Thyroid gland (tissue), 4 donors: Measurements from ENCODE around the gene COL4A1. TPM values are rescaled to one million over a fixed set of nuclear protein-coding genes. Genes with fewer than 3 reads are reported as not detected.

Experiments used
- DNase-seq, 2 donors: peaks; one replicate each; pipeline ENCODE4 v3.0.0-alpha.2; 2019
- H3K27ac ChIP-seq, 3 donors: fragments of 200-600 bp; sonication (generic); 1 replicate in 2 of 3; 2 replicates in 1 of 3; pipeline ENCODE4 v1.5.1; 2016 to 2019; ENCODE audit warnings: mild to moderate bottlenecking in 1 of 3, moderate library complexity in 1 of 3
- H3K27me3 ChIP-seq: fragments of 200-600 bp; sonication (generic); one replicate; pipeline ENCODE4 v1.5.1; 2019
- H3K36me3 ChIP-seq, 2 donors: fragments of 200-600 bp; sonication (generic); one replicate each; pipeline ENCODE4 v1.5.1; 2016 to 2019
- H3K4me1 ChIP-seq, 2 donors: fragments of 200-600 bp; sonication (generic); one replicate each; pipeline ENCODE4 v1.5.1; 2017 to 2019
- H3K4me3 ChIP-seq, 3 donors: fragments of 200-600 bp; sonication (generic); replicated peaks in 1 of 3; 1 replicate in 2 of 3; 2 replicates in 1 of 3; pipeline ENCODE4 v1.5.1; 2016; ENCODE audit warnings: mild to moderate bottlenecking in 1 of 3
- H3K9me3 ChIP-seq: fragments of 200-600 bp; sonication (generic); one replicate; pipeline ENCODE4 v1.5.1; 2017
- CTCF ChIP-seq, 6 experiments: fragments of 200-600 bp in 3 of 6; fragments of 450-650 bp in 3 of 6; sonication (generic) in 3 of 6; IDR thresholded peaks; one replicate each; pipeline ENCODE4 v1.5.1; 2016 to 2019; ENCODE audit warnings: antibody characterized with exemption in 6 of 6, mild to moderate bottlenecking in 2 of 6, inconsistent platforms in 1 of 6, moderate library complexity in 1 of 6
- POLR2A ChIP-seq, 2 donors: fragments of 450-650 bp; IDR thresholded peaks; one replicate each; pipeline ENCODE4 v1.6.1; 2017; ENCODE audit warnings: antibody characterized with exemption in 2 of 2, mild to moderate bottlenecking in 2 of 2, moderate library complexity in 1 of 2
- WGBS, 2 donors: methylation state at CpG; one replicate each; pipeline ENCODE4 v1.1.5; 2017; 5-methylcytosine and 5-hydroxymethylcytosine counted together
- intact Hi-C: fragments of 100-400 bp; cut with DNase I; formaldehyde crosslinking; loops from one replicate; pipeline ENCODE4 v1.15.1; 2023
- total RNA-seq, 4 donors: library from RNA; depleted of rRNA; stranded (reverse); fragments of >200 nt; gene quantifications; one replicate each; pipeline ENCODE4 v1.2.3, GENCODE V29; 2016

The COL4A1 gene
- total RNA-seq, 4 donors from 2014 or later, result 71.3 to 161 (median 112) TPM

GRCh38 chr13:110107568-110108347, 199.2 kb downstream of the COL4A1 start:
- no peaks in the 10 kb centered on the region for H3K9me3 ChIP-seq
- no peak overlapping the region for H3K27ac ChIP-seq
- intact Hi-C loops, result loop anchor here (5.0 kb wide), 1 partner anchor 325 kb away; no protein-coding TSS in a partner anchor
- no peak for DNase-seq
- WGBS, 2 donors, result 88 to 96% methylated on average over 19 to 21 of the region's 22 CpGs
- H3K27me3 ChIP-seq, result no peaks in the 10 kb centered on the region
- peaks cover 15 to 22% of the 10 kb centered on the region in 2 donors for H3K4me1 ChIP-seq
- H3K4me3 ChIP-seq, result no peak overlapping the region
- TF ChIP-seq CTCF (IDR thresholded peaks at IDR 0.05), result no peak
- no peak for TF ChIP-seq POLR2A (IDR thresholded peaks at IDR 0.05)
- H3K36me3 ChIP-seq, result no peaks in the 10 kb centered on the region

GRCh38 chr13:110106726-110107125, 200.2 kb downstream of the COL4A1 start:
- Histone ChIP-seq H3K9me3 (no peaks in the 10 kb centered on the region), H3K27me3 (no peaks in the 10 kb centered on the region), H3K27ac (peak overlapping the region; percentile 26 to 41 (median 38)), H3K4me1 (peaks cover 15 to 22% of the 10 kb centered on the region in 2 donors), H3K4me3 (no peak overlapping the region), H3K36me3 (no peaks in the 10 kb centered on the region)
- TF ChIP-seq POLR2A (IDR thresholded peaks at IDR 0.05), result no peak
- TF ChIP-seq CTCF (IDR thresholded peaks at IDR 0.05), result no peak
- peak; percentile 91 to 94 for DNase-seq
- WGBS, 2 donors, result 36 to 40% methylated on average over 7 of the region's 7 CpGs
- intact Hi-C loops, result loop anchor here (5.0 kb wide), 1 partner anchor 324 kb away; no protein-coding TSS in a partner anchor

GRCh38 chr13:110105136-110105535, 201.8 kb downstream of the COL4A1 start:
- Histone ChIP-seq H3K27ac (no peak overlapping the region), H3K9me3 (no peaks in the 10 kb centered on the region), H3K4me1 (peaks cover 15 to 22% of the 10 kb centered on the region in 2 donors), H3K36me3 (no peaks in the 10 kb centered on the region), H3K4me3 (no peak overlapping the region), H3K27me3 (no peaks in the 10 kb centered on the region)
- TF ChIP-seq POLR2A (IDR thresholded peaks at IDR 0.05) (no peak), CTCF (IDR thresholded peaks at IDR 0.05) (no peak)
- intact Hi-C loops, result loop anchor here (5.0 kb wide), 1 partner anchor 323 kb away; no protein-coding TSS in a partner anchor
- WGBS, 2 donors, result 44 to 50% methylated on average over 6 of the region's 6 CpGs
- DNase-seq, result peak; percentile 49 to 66

- no peaks in the 10 kb centered on the region for H3K36me3 ChIP-seq
- no peaks in the 10 kb centered on the region for H3K27me3 ChIP-seq
- DNase-seq, result no peak
- no peak overlapping the region for H3K27ac ChIP-seq
- H3K4me3 ChIP-seq, result no peak overlapping the region
- TF ChIP-seq CTCF (IDR thresholded peaks at IDR 0.05) (no peak), POLR2A (IDR thresholded peaks at IDR 0.05) (no peak)
- H3K4me1 ChIP-seq, result peaks cover 15 to 22% of the 10 kb centered on the region in 2 donors
- H3K9me3 ChIP-seq, result no peaks in the 10 kb centered on the region
- intact Hi-C loops, result no loop called here
- WGBS, 2 donors, result 34 to 84% methylated on average over 2 of the region's 2 CpGs
These were observed 203.4 kb downstream of the COL4A1 start for GRCh38 chr13:110103534-110103933.

- TF ChIP-seq POLR2A (IDR thresholded peaks at IDR 0.05) (no peak), CTCF (IDR thresholded peaks at IDR 0.05) (no peak)
- Histone ChIP-seq H3K27me3 (no peaks in the 10 kb centered on the region), H3K36me3 (no peaks in the 10 kb centered on the region), H3K27ac (no peak overlapping the region), H3K4me1 (peaks cover 15 to 22% of the 10 kb centered on the region in 2 donors), H3K4me3 (no peak overlapping the region), H3K9me3 (no peaks in the 10 kb centered on the region)
- DNase-seq, result peak; percentile 48 to 69
- 63 to 70% methylated on average over 5 of the region's 5 CpGs for WGBS, 2 donors
- intact Hi-C loops, result no loop called here
These were observed 203.9 kb downstream of the COL4A1 start for GRCh38 chr13:110103026-110103425.
